Hematopoietic multipotent progenitor cell treated with erythropoietin and hydrocortisone succinate and interleukin-3 and kit ligand, for 8 days (in vitro differentiated cells): ENCODE data around the gene LDHD.
"Not testable (repeated sequence)": the region's sequence is repeated elsewhere in the genome, so short reads cannot be mapped to it uniquely, and the experiment has no call there.

Experiments used
- DNase-seq: peaks from one replicate; pipeline ENCODE4 v3.0.0-alpha.2; 2015

Gene LDHD

GRCh38 chr16:75116081-75116910 is at the start of gene LDHD:
Gene LDHD, minus strand, starts transcription at chr16:75116780. Its CDS starts 60 bp downstream, at chr16:75116720.
- peak; percentile 75 for DNase-seq

GRCh38 chr16:75160386-75160785 is 43.8 kb upstream of the LDHD start:
- no peak for DNase-seq

- no peak for DNase-seq
These were observed 36.1 kb upstream of the LDHD start for GRCh38 chr16:75152635-75153034.

GRCh38 chr16:75151798-75152197 is 35.2 kb upstream of the LDHD start:
- no peak for DNase-seq

GRCh38 chr16:75148311-75149195 is 32.0 kb upstream of the LDHD start, which contains the start of gene ZFP1:
Gene ZFP1, plus strand, starts transcription at chr16:75148524. Its CDS starts 4,428 bp downstream, at chr16:75152952.
- DNase-seq, result peak; percentile 95

- no peak for DNase-seq
These were observed 31.4 kb upstream of the LDHD start for GRCh38 chr16:75147968-75148310.

GRCh38 chr16:75143941-75144340 is 27.4 kb upstream of the LDHD start:
- DNase-seq, result no peak

- DNase-seq, result no peak
These were observed 22.9 kb upstream of the LDHD start for GRCh38 chr16:75139498-75139897.

GRCh38 chr16:75138636-75139035 is 22.1 kb upstream of the LDHD start:
- DNase-seq, result no peak

- no peak for DNase-seq
These were observed 21.7 kb upstream of the LDHD start for GRCh38 chr16:75138233-75138632.

- no peak for DNase-seq
These were observed 14.5 kb upstream of the LDHD start for GRCh38 chr16:75131081-75131480.

- DNase-seq, result peak; percentile 44
These were observed 13.7 kb upstream of the LDHD start for GRCh38 chr16:75130150-75130771.

- not testable (repeated sequence) for DNase-seq
These were observed 13.0 kb upstream of the LDHD start for GRCh38 chr16:75129421-75130149.

GRCh38 chr16:75127713-75128415 is 11.3 kb upstream of the LDHD start:
- DNase-seq, result no peak

- DNase-seq, result no peak
These were observed 6.0 kb upstream of the LDHD start for GRCh38 chr16:75122609-75123008.

GRCh38 chr16:75121949-75122568 is 5.5 kb upstream of the LDHD start:
- peak; percentile 28 for DNase-seq

GRCh38 chr16:75120253-75120652 is 3.7 kb upstream of the LDHD start:
- no peak for DNase-seq

- DNase-seq, result no peak
These were observed 2.5 kb upstream of the LDHD start for GRCh38 chr16:75118943-75119539.

- DNase-seq, result no peak
These were observed 298 bp upstream of the LDHD start for GRCh38 chr16:75116911-75117245.

- DNase-seq, result no peak
These were observed 1.4 kb downstream of the LDHD start for GRCh38 chr16:75114946-75115825.
